Testis (tissue), 5 donors: ENCODE data around the gene OPN1MW3. TPM values are rescaled to one million over a fixed set of nuclear protein-coding genes. Genes with fewer than 3 reads are reported as not detected.
"Not testable (repeated sequence)": the region's sequence is repeated elsewhere in the genome, so short reads cannot be mapped to it uniquely, and the experiment has no call there.

Source experiments
- DNase-seq: peaks from one replicate; pipeline ENCODE4 v3.0.0-alpha.2; 2019
- H3K27ac ChIP-seq, 2 donors: fragments of 200-600 bp; sonication (generic); one replicate each; pipeline ENCODE4 v1.5.1; 2019
- H3K27me3 ChIP-seq: fragments of 200-600 bp; sonication (generic); one replicate; pipeline ENCODE4 v1.5.1; 2019
- H3K36me3 ChIP-seq: fragments of 200-600 bp; sonication (generic); one replicate; pipeline ENCODE4 v1.5.1; 2017; ENCODE audit warnings: low read depth; ENCODE audit errors: missing control alignments
- H3K4me1 ChIP-seq: fragments of 200-600 bp; sonication (generic); one replicate; pipeline ENCODE4 v1.5.1; 2019
- H3K4me3 ChIP-seq, 2 donors: fragments of 200-600 bp; sonication (generic); one replicate each; pipeline ENCODE4 v1.5.1; 2017 to 2019
- H3K9me3 ChIP-seq: fragments of 200-600 bp; sonication (generic); one replicate; pipeline ENCODE4 v1.5.1; 2017
- WGBS, 2 donors: methylation state at CpG; one replicate each; pipeline ENCODE4 v1.1.5; 2018; 5-methylcytosine and 5-hydroxymethylcytosine counted together
- intact Hi-C: fragments of 100-400 bp; cut with DNase I; formaldehyde crosslinking; loops from one replicate; pipeline ENCODE4 v1.15.1; 2023; ENCODE audit warnings: low total_unique reads
- long read RNA-seq, 2 donors: transcript quantifications; one replicate each; lab custom pipeline, GENCODE V29; 2026
- polyA plus RNA-seq: library from polyadenylated mRNA; stranded (reverse); fragments of 350-450 nt; fragmentation: Illumina TruSeq; extraction: RNeasy Lipid Tissue Mini Kit (QIAGEN cat#74804); gene quantifications from one replicate; pipeline ENCODE4 v1.2.3, GENCODE V29; 2014; ENCODE audit warnings: low read depth, low replicate concordance; ENCODE audit not compliant: insufficient read depth
- total RNA-seq, 2 donors: library from RNA; depleted of rRNA; stranded (reverse); fragments of >200 nt; gene quantifications; one replicate each; pipeline ENCODE4 v1.2.3, GENCODE V29; 2016

The OPN1MW3 gene
- total RNA-seq (not detected), polyA plus RNA-seq (not detected)
- long read RNA-seq, donor 1, result 0 reads
- long read RNA-seq, donor 2, result 0 reads

DNA sequence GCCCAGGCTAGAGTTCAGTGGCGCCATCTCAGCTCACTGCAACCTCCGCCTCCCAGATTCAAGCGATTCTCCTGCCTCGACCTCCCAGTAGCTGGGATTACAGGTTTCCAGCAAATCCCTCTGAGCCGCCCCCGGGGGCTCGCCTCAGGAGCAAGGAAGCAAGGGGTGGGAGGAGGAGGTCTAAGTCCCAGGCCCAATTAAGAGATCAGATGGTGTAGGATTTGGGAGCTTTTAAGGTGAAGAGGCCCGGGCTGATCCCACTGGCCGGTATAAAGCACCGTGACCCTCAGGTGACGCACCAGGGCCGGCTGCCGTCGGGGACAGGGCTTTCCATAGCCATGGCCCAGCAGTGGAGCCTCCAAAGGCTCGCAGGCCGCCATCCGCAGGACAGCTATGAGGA lies at the start of gene OPN1MW3:
Gene OPN1MW3 (plus strand): TSS at position 301 of the 400 bp plus-strand sequence. CDS start 38 bp downstream, at position 339.
- H3K9me3 ChIP-seq, H3K27ac ChIP-seq, H3K27me3 ChIP-seq, DNase-seq, H3K4me3 ChIP-seq, H3K36me3 ChIP-seq, H3K4me1 ChIP-seq, intact Hi-C loops: not testable (repeated sequence)
- no CpG with 5 or more reads among the region's 17 CpGs for WGBS, 2 donors

DNA sequence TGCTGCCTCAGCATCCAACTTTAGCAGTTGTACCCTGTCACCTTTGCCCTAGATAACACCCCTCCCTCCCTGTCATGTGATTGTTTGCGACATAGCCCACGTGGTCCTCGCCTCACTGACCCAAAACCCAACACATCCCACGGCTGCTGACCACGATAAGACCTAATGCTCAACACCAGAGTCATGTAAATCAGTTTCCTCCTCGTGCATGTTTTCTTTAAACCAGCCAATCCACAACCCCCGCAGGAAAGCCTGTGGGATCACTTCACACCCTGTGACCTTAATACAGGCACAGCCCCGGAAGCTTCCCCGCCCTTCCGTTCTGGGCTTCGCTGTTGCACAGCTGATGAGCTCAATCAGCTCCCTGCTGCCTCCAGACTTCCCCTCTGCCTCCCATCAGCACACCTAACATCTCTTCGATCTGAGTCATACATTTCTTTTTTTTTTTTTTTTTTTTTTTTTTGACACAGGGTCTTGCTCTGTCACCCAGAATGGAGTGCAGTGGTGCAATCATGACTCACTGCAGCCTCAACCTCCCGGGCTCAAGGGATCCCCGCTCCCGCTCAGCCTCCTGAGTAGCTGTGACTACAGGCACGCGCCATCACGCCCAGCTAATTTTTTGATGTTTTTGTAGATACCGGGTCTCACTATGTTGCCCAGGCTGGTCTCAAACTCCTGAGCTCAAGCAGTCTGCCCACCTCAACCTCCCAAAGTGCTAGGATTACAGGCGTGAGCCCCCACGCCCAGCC lies 47.5 kb upstream of the OPN1MW3 start:
- WGBS, 2 donors, result no CpG with 5 or more reads among the region's 21 CpGs
- H3K27ac ChIP-seq, intact Hi-C loops, H3K4me3 ChIP-seq, DNase-seq, H3K27me3 ChIP-seq, H3K4me1 ChIP-seq, H3K9me3 ChIP-seq, H3K36me3 ChIP-seq: not testable (repeated sequence)

- intact Hi-C loops, DNase-seq, H3K36me3 ChIP-seq, H3K4me3 ChIP-seq, H3K9me3 ChIP-seq, H3K4me1 ChIP-seq, H3K27ac ChIP-seq, H3K27me3 ChIP-seq: not testable (repeated sequence)
- WGBS, 2 donors, result 95% methylated on average over 7 of the region's 9 CpGs; no CpG with 5 or more reads in 1 of the 2 donors
Observed at GRCh38 chrX:154211057-154211456, 46.3 kb upstream of the OPN1MW3 start.

DNA sequence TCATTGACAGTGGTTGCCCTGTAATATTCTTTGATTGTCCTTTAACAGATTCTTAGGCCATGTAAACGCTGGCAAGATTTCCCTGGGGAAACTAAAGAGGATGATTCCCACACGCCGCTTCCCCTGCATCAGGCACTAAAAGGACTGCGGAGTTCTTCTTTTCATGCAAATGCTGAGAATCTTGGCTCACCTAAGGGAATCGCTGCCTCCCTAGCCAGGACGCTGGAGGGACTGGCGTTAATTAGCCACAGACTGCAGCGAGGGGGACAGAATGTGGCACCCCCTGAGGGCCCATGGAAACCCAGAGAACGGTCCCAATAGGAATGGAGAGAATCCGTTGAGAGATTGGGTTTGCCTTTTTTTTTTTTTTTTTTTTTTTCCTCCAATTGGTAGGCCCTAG lies 45.9 kb upstream of the OPN1MW3 start:
- H3K27me3 ChIP-seq, H3K36me3 ChIP-seq, intact Hi-C loops, DNase-seq, H3K4me3 ChIP-seq, H3K27ac ChIP-seq, H3K4me1 ChIP-seq, H3K9me3 ChIP-seq: not testable (repeated sequence)
- WGBS, 2 donors, result no CpG with 5 or more reads among the region's 10 CpGs

GRCh38 chrX:154219456-154219855 lies 37.9 kb upstream of the OPN1MW3 start, which contains the start of gene OPN1MW2:
OPN1MW2 (plus strand) TSS chrX:154219756; CDS start chrX:154219816, 60 bp downstream.
- intact Hi-C loops, H3K9me3 ChIP-seq, H3K27ac ChIP-seq, H3K4me3 ChIP-seq, DNase-seq, H3K36me3 ChIP-seq, H3K27me3 ChIP-seq, H3K4me1 ChIP-seq: not testable (repeated sequence)
- WGBS, 2 donors, result no CpG with 5 or more reads among the region's 16 CpGs

GRCh38 chrX:154225292-154225691 lies 32.1 kb upstream of the OPN1MW3 start:
- H3K27me3 ChIP-seq, H3K4me1 ChIP-seq, intact Hi-C loops, H3K4me3 ChIP-seq, DNase-seq, H3K36me3 ChIP-seq, H3K9me3 ChIP-seq, H3K27ac ChIP-seq: not testable (repeated sequence)
- WGBS, 2 donors, result no CpG with 5 or more reads among the region's 6 CpGs

DNA sequence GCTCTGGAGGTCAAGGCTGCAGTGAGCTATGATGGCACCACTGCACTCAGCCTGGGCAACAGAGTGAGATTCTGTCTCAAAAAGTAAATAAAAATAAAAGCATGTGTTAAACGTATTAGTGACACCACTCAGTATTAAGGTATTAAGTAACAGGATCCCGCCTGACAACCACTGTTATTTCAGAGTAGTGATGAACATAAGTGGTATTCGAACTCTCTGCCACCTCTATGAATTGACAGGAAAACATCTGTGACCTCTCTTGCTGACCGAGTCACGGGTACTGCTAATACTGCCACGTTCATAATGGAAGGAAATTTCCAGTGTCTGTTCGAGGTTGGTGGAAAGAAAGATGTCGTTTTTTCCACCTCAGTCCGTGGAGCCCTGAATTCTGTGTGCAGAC lies 30.7 kb upstream of the OPN1MW3 start:
- H3K36me3 ChIP-seq, intact Hi-C loops: not testable (repeated sequence)
- no CpG with 5 or more reads among the region's 9 CpGs for WGBS, 2 donors

GRCh38 chrX:154231443-154231842 lies 25.9 kb upstream of the OPN1MW3 start:
- H3K36me3 ChIP-seq, H3K27me3 ChIP-seq, H3K9me3 ChIP-seq, H3K4me1 ChIP-seq, H3K4me3 ChIP-seq, intact Hi-C loops, DNase-seq, H3K27ac ChIP-seq: not testable (repeated sequence)
- WGBS, 2 donors, result no CpG with 5 or more reads among the region's 3 CpGs

More for the DNA sequence above, 30.7 kb upstream of the OPN1MW3 start:
- H3K9me3 ChIP-seq, H3K4me3 ChIP-seq, H3K27ac ChIP-seq, H3K4me1 ChIP-seq, DNase-seq, H3K27me3 ChIP-seq: not testable (repeated sequence)

DNA sequence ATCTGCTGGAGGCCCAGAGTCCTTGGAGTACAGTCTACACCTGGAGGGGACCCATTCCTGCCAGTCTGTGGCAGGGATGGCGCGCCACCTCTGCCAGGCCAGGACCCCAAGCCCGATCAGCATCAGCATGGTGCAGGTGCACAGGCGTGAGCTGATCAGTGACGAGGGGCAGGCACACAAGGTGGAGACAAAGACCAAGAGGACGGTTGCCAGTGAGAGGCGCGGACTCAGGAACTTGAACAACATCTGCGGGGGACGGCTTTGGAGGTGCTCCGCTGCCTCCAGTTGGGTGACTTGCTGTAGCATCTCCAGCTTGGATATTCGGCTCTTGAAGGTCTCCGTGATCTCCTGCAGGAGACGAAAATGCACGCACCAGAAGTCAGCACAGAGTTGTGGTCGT lies 23.8 kb upstream of the OPN1MW3 start:
- DNase-seq, H3K9me3 ChIP-seq, intact Hi-C loops, H3K4me1 ChIP-seq, H3K36me3 ChIP-seq, H3K4me3 ChIP-seq, H3K27me3 ChIP-seq, H3K27ac ChIP-seq: not testable (repeated sequence)
- WGBS, 2 donors, result no CpG with 5 or more reads among the region's 16 CpGs

DNA sequence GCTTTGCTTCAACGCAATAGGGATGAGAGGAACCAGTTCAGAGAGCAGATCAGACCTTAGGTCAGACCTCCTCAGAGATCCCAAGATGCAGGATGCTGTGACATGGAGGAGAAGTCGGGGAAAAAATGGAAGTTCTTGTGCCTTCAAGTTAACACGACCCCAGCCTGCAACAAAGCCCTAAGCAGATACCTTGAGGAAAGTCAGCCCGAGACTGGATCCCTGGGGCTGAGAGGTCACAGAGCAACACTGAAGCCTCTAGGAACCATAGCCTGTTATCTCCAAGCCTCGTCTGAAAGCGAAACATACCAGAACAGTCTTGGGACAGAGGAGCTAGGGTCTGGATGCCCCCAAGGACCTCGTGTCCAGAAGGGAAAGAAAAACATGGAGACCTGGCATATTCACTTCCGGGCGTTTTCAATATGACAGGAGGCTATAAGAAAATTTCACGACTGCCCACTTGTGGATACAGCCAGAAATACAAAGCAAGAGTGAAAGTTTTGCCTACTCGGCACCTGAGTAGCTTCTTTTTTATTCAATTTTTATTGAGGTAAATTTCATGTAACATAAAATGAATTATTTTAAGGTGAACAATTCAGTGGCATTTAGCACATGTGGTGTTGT lies 18.3 kb upstream of the OPN1MW3 start:
- H3K27ac ChIP-seq, H3K9me3 ChIP-seq, intact Hi-C loops, H3K4me1 ChIP-seq, H3K4me3 ChIP-seq, H3K27me3 ChIP-seq, H3K36me3 ChIP-seq, DNase-seq: not testable (repeated sequence)
- 83% methylated on average over 1 of the region's 11 CpGs; no CpG with 5 or more reads in 1 of the 2 donors for WGBS, 2 donors

- H3K4me1 ChIP-seq, H3K27ac ChIP-seq, H3K36me3 ChIP-seq, H3K27me3 ChIP-seq, H3K9me3 ChIP-seq, DNase-seq, intact Hi-C loops, H3K4me3 ChIP-seq: not testable (repeated sequence)
- 92% methylated on average over 4 to 6 of the region's 8 CpGs for WGBS, 2 donors
Observed at GRCh38 chrX:154239982-154240503, 17.3 kb upstream of the OPN1MW3 start.
